A673 (cell line): Measurements from ENCODE around the gene IRAK3. TPM values are rescaled to one million over a fixed set of nuclear protein-coding genes. Genes with fewer than 3 reads are reported as not detected.

Experiments used
- BruUV-seq: library from RNA; stranded (reverse); fragments of 400-500 nt; replicated peaks from 2 replicates; lab custom pipeline; 2021; lab: Mats Ljungman, UMichigan
- CTCF ChIA-PET: fragments of 300-600 bp; sonication (Branson Sonifier 250); formaldehyde crosslinking; loops from one replicate; lab custom pipeline; 2022; ENCODE audit warnings: antibody characterized with exemption; lab: Charles Lee
- POLR2A ChIA-PET: fragments of 300-600 bp; sonication (Branson Sonifier 250); formaldehyde crosslinking; loops from one replicate; lab custom pipeline; 2022; ENCODE audit warnings: antibody characterized with exemption; ENCODE audit not compliant: low non-redundant PET; lab: Charles Lee
- DNase-seq: peaks from one replicate; pipeline ENCODE4 v3.0.0-alpha.2; 2015; ENCODE audit warnings: low spot score
- H3K27ac ChIP-seq: fragments of 200-600 bp; sonication (generic); 2 replicates; pipeline ENCODE4 v1.5.1; 2016; ENCODE audit warnings: mixed run types, low read depth, mild to moderate bottlenecking, mixed read lengths, antibody characterized with exemption, low read length; ENCODE audit not compliant: poor library complexity, severe bottlenecking
- H3K27me3 ChIP-seq: fragments of 200-600 bp; sonication (generic); replicated peaks from 2 replicates; pipeline ENCODE4 v1.6.1; 2017; ENCODE audit warnings: mixed run types, low read depth, mild to moderate bottlenecking, mixed read lengths, antibody characterized with exemption, low read length; ENCODE audit not compliant: insufficient read depth, poor library complexity
- H3K36me3 ChIP-seq: fragments of 200-600 bp; sonication (generic); 2 replicates; pipeline ENCODE4 v1.6.1; 2016; ENCODE audit warnings: mixed run types, mild to moderate bottlenecking, mixed read lengths, antibody characterized with exemption, low read length; ENCODE audit not compliant: insufficient read depth, poor library complexity, severe bottlenecking
- H3K4me1 ChIP-seq: fragments of 200-600 bp; sonication (generic); 2 replicates; pipeline ENCODE4 v1.6.1; 2017; ENCODE audit warnings: mixed run types, mild to moderate bottlenecking, mixed read lengths, antibody characterized with exemption, low read length; ENCODE audit not compliant: insufficient read depth, poor library complexity, severe bottlenecking
- H3K4me3 ChIP-seq: fragments of 200-600 bp; sonication (generic); 2 replicates; pipeline ENCODE4 v1.5.1; 2016; ENCODE audit warnings: low read depth, mixed run types, mild to moderate bottlenecking, mixed read lengths, low read length; ENCODE audit not compliant: poor library complexity, severe bottlenecking
- H3K9me3 ChIP-seq: fragments of 200-600 bp; sonication (generic); 2 replicates; pipeline ENCODE4 v1.6.1; 2016; ENCODE audit warnings: mixed run types, low read depth, mild to moderate bottlenecking, mixed read lengths, antibody characterized with exemption, low read length; ENCODE audit not compliant: poor library complexity, severe bottlenecking
- EZH2 ChIP-seq: fragments of 200-600 bp; sonication (generic); IDR thresholded peaks from 2 replicates; pipeline ENCODE4 v1.6.1; 2017; ENCODE audit warnings: borderline replicate concordance, low read depth, mild to moderate bottlenecking, mixed read lengths, antibody characterized with exemption, low read length; ENCODE audit not compliant: poor library complexity, severe bottlenecking
- intact Hi-C: fragments of 100-400 bp; cut with micrococcal nuclease; formaldehyde crosslinking; loops from one replicate; pipeline ENCODE4 v1.10.0; 2022; ENCODE audit not compliant: unreplicated experiment
- total RNA-seq: library from RNA; stranded (reverse); gene quantifications from 2 replicates; pipeline ENCODE4 v1.2.3, GENCODE V29; 2021
- TF ChIP-seq, protein P1 (sequence below): fragments of 300-800, 200-600 bp; sonication (generic); conservative IDR thresholded peaks from 2 replicates; pipeline ENCODE4 v1.5.1; 2017; ENCODE audit warnings: low read depth, mild to moderate bottlenecking, antibody characterized with exemption, low read length, moderate library complexity, mixed read lengths

Gene IRAK3
- total RNA-seq, 1 experiment from 2014 or later, result 0.19 TPM

DNA sequence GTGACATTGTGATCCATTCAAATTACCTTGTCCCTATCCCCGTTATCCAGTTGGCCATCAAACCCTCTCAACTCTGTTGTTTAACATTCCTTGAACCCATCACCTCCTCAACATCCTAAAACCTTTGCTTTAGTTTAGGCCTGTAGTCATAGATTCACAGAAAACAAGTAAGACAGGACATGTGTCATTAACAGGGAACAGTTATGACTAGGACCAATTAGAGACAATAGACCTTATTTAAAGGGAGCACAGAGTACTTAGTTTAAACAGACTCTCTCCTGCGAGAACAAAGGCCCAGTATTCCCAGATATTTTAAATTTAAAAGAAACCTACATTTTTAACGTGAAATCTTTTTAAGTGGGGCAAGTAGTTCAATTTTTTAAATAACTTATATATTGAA, 93.2 kb downstream of the IRAK3 start:
- Histone ChIP-seq H3K9me3 (no peaks in the 10 kb centered on the region), H3K36me3 (no peaks in the 10 kb centered on the region), H3K27me3 (no peaks in the 10 kb centered on the region), H3K4me3 (no peak overlapping the region), H3K4me1 (no peaks in the 10 kb centered on the region), H3K27ac (no peak overlapping the region)
- POLR2A ChIA-PET, result no interaction called here
- TF ChIP-seq, protein P1, sequence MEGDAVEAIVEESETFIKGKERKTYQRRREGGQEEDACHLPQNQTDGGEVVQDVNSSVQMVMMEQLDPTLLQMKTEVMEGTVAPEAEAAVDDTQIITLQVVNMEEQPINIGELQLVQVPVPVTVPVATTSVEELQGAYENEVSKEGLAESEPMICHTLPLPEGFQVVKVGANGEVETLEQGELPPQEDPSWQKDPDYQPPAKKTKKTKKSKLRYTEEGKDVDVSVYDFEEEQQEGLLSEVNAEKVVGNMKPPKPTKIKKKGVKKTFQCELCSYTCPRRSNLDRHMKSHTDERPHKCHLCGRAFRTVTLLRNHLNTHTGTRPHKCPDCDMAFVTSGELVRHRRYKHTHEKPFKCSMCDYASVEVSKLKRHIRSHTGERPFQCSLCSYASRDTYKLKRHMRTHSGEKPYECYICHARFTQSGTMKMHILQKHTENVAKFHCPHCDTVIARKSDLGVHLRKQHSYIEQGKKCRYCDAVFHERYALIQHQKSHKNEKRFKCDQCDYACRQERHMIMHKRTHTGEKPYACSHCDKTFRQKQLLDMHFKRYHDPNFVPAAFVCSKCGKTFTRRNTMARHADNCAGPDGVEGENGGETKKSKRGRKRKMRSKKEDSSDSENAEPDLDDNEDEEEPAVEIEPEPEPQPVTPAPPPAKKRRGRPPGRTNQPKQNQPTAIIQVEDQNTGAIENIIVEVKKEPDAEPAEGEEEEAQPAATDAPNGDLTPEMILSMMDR, result no peak
- TF ChIP-seq EZH2, result no peak
- CTCF ChIA-PET, result no interaction called here
- no peak for DNase-seq
- no TSS peak for BruUV-seq
- intact Hi-C loops, result no loop called here

DNA sequence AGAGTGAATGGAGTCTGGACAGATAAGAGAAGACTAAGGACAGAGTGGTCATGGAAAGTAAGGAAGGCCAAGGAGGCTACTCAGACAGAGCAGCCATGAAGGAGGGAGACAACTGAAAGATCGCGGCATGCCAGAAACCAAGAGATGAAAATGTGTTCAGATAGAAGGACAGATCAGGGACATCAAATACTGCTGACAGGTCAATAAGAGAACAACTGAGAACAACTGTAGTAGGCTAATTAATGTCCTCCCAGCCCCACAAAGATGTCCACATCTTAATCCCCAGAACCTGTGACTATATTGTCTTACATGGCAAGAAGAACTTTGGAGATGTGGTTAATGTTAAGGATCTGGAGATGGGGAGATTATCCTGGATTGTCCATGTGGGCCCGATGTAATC, 98.3 kb downstream of the IRAK3 start:
- no peak overlapping the region for H3K27ac ChIP-seq
- no peak for DNase-seq
- BruUV-seq, result no TSS peak
- intact Hi-C loops, result no loop called here
- CTCF ChIA-PET, result no interaction called here
- H3K4me3 ChIP-seq, result no peak overlapping the region
- no peaks in the 10 kb centered on the region for H3K4me1 ChIP-seq
- peaks cover 4% of the 10 kb centered on the region for H3K27me3 ChIP-seq
- no peaks in the 10 kb centered on the region for H3K36me3 ChIP-seq
- no peak for TF ChIP-seq EZH2
- TF ChIP-seq, protein P1, result no peak
- POLR2A ChIA-PET, result no interaction called here
- no peaks in the 10 kb centered on the region for H3K9me3 ChIP-seq

DNA sequence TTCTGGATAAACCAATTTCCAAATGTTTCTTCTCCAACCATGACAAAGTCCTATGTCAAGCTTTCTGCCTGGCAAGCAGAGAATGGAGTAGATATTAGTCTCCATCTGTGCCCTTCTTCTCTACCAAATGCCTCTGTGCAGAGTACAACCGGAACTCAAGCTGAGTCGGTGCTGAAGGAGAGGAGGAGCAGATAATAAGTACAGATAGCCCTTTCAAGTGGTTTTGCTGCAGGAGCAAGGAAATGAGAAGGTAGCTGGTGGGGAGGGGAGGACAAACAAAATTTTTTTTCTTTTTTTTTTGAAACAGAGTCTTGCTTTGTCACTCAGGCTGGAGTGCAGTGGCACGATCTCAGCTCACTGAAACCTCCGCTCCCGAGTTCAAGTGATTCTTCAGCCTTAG, 99.1 kb downstream of the IRAK3 start:
- intact Hi-C loops, result no loop called here
- CTCF ChIA-PET, result no interaction called here
- Histone ChIP-seq H3K36me3 (no peaks in the 10 kb centered on the region), H3K27me3 (peaks cover 7% of the 10 kb centered on the region), H3K4me3 (no peak overlapping the region), H3K9me3 (no peaks in the 10 kb centered on the region), H3K4me1 (no peaks in the 10 kb centered on the region), H3K27ac (no peak overlapping the region)
- DNase-seq, result no peak
- TF ChIP-seq, protein P1, result no peak
- TF ChIP-seq EZH2, result no peak
- BruUV-seq, result no TSS peak
- POLR2A ChIA-PET, result no interaction called here
